Mesenchymal stem cell (in vitro differentiated cells and primary cell): Measurements from ENCODE around the gene ATXN7L1.

Experiments used
- DNase-seq: peaks from one replicate; pipeline ENCODE4 v3.0.0-alpha.2; 2013
- H2AFZ ChIP-seq: one replicate; pipeline ENCODE4 v1.6.1; 2013; ENCODE audit warnings: low read depth, mild to moderate bottlenecking, control low read depth, inconsistent platforms, low read length, moderate library complexity
- H2AK5ac ChIP-seq: 2 replicates; pipeline ENCODE4 v1.6.1; 2013; ENCODE audit warnings: low read length, moderate library complexity, mild to moderate bottlenecking, inconsistent platforms; ENCODE audit not compliant: severe bottlenecking
- H2BK120ac ChIP-seq: one replicate; pipeline ENCODE4 v1.6.1; 2013; ENCODE audit warnings: low read depth, mild to moderate bottlenecking, inconsistent platforms, low read length, moderate library complexity
- H2BK12ac ChIP-seq, 2 experiments: one replicate each; pipeline ENCODE4 v1.6.1; 2013; ENCODE audit warnings: inconsistent platforms in 2 of 2, low read length in 2 of 2, mild to moderate bottlenecking in 2 of 2, moderate library complexity in 2 of 2, control low read depth in 1 of 2
- H2BK15ac ChIP-seq: one replicate; pipeline ENCODE4 v1.6.1; 2013; ENCODE audit warnings: mild to moderate bottlenecking, low read depth, inconsistent platforms; ENCODE audit not compliant: poor library complexity, severe bottlenecking
- H2BK5ac ChIP-seq: 2 replicates; pipeline ENCODE4 v1.6.1; 2013; ENCODE audit warnings: low read depth, mild to moderate bottlenecking, low read length, control low read depth, inconsistent platforms; ENCODE audit not compliant: poor library complexity, severe bottlenecking
- H3K14ac ChIP-seq, 2 experiments: one replicate each; pipeline ENCODE4 v1.6.1; 2013; ENCODE audit warnings: inconsistent platforms in 2 of 2, low read length in 2 of 2, control low read depth in 1 of 2, mild to moderate bottlenecking in 1 of 2, moderate library complexity in 1 of 2
- H3K18ac ChIP-seq, 2 experiments: one replicate each; pipeline ENCODE4 v1.6.1; 2013; ENCODE audit warnings: inconsistent platforms in 2 of 2, low read length in 2 of 2, control low read depth in 1 of 2, low read depth in 1 of 2, mild to moderate bottlenecking in 1 of 2
- H3K23ac ChIP-seq, 2 experiments: one replicate each; pipeline ENCODE4 v1.6.1; 2013; ENCODE audit warnings: inconsistent platforms in 2 of 2, low read length in 2 of 2, mild to moderate bottlenecking in 2 of 2, moderate library complexity in 2 of 2, control low read depth in 1 of 2
- H3K27ac ChIP-seq: 2 replicates; pipeline ENCODE4 v1.5.1; 2013; ENCODE audit warnings: mild to moderate bottlenecking, moderate library complexity, low read length, control low read depth, inconsistent platforms; ENCODE audit not compliant: poor library complexity, severe bottlenecking
- H3K27me3 ChIP-seq, 2 experiments: 2 replicates each; pipeline versions ENCODE4 v1.6.1 to v1.7.0; 2013; ENCODE audit warnings: low read length in 2 of 2, mild to moderate bottlenecking in 2 of 2, moderate library complexity in 2 of 2, control low read depth in 1 of 2, inconsistent platforms in 1 of 2; ENCODE audit not compliant: control insufficient read depth in 1 of 2, insufficient read depth in 1 of 2
- H3K36me3 ChIP-seq, 2 experiments: 2 replicates each; pipeline versions ENCODE4 v1.6.1 to v1.7.0; 2013; ENCODE audit warnings: low read length in 2 of 2, control low read depth in 1 of 2, inconsistent platforms in 1 of 2, low read depth in 1 of 2, mild to moderate bottlenecking in 1 of 2; ENCODE audit not compliant: insufficient read depth in 2 of 2, control insufficient read depth in 1 of 2
- H3K4ac ChIP-seq, 2 experiments: one replicate each; pipeline ENCODE4 v1.6.1; 2013; ENCODE audit warnings: inconsistent platforms in 2 of 2, low read length in 2 of 2, mild to moderate bottlenecking in 2 of 2, moderate library complexity in 2 of 2, control low read depth in 1 of 2, low read depth in 1 of 2
- H3K4me1 ChIP-seq: 2 replicates; pipeline ENCODE4 v1.6.1; 2013; ENCODE audit warnings: low read depth, low read length, control low read depth; ENCODE audit not compliant: control insufficient read depth, insufficient read depth
- H3K4me2 ChIP-seq: 2 replicates; pipeline ENCODE4 v1.6.1; 2013; ENCODE audit warnings: low read length, mild to moderate bottlenecking, inconsistent platforms; ENCODE audit not compliant: poor library complexity, severe bottlenecking
- H3K4me3 ChIP-seq, 2 experiments: 2 replicates each; pipeline versions ENCODE4 v1.5.1 to v1.7.0; 2013; ENCODE audit warnings: low read length in 2 of 2, mild to moderate bottlenecking in 2 of 2, control low read depth in 1 of 2, low read depth in 1 of 2; ENCODE audit not compliant: insufficient read depth in 1 of 2
- H3K79me1 ChIP-seq: replicated peaks from 2 replicates; pipeline ENCODE4 v1.6.1; 2013; ENCODE audit warnings: mild to moderate bottlenecking, control low read depth, low read length, inconsistent platforms; ENCODE audit not compliant: poor library complexity, severe bottlenecking
- H3K9ac ChIP-seq: 2 replicates; pipeline ENCODE4 v1.7.0; 2013; ENCODE audit warnings: mild to moderate bottlenecking, low read length, moderate library complexity
- H3K9me3 ChIP-seq: 2 replicates; pipeline ENCODE4 v1.7.0; 2013; ENCODE audit warnings: mild to moderate bottlenecking, low read length; ENCODE audit not compliant: control insufficient read depth
- H4K8ac ChIP-seq: one replicate; pipeline ENCODE4 v1.6.1; 2013; ENCODE audit warnings: inconsistent platforms, mild to moderate bottlenecking, low read length, moderate library complexity
- H4K91ac ChIP-seq: one replicate; pipeline ENCODE4 v1.6.1; 2013; ENCODE audit warnings: mild to moderate bottlenecking, low read length, inconsistent platforms
- WGBS: methylation state at CpG from one replicate; pipeline ENCODE4 v1.1.7; 2013; ENCODE audit warnings: mixed read lengths; 5-methylcytosine and 5-hydroxymethylcytosine counted together

The ATXN7L1 gene

DNA sequence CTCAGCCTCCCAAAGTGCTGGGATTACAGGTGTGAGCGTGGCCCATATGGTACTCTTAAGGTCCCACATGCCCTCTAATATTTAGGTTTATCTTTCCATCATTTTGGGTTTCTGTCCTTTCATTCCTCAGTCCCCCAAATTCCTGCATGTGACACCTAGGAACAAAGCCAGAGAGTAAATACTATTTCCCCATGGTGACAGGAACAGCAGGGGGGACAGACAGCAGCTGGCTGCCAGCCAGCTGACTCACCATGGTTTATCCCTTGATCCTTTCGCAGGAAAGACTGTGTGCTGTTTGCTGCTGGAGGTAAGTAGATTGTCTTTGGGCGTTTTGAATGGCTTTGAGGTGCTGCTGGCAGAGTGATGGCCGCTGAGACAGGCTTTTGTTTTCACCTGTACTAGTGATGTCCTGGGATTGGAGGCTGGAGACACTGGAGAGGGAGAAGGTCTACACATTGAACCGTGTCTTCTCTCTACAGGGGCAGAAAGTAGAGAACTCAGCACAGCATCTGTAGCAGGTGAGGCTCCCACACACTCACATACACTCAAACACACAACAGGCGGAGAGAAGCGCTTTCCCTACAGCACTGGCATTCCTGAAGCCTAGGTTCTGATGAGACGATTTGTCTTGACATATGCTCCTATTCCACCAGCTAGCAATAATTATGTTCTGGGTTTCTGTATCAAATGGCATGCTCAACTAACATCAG is 211.4 kb downstream of the ATXN7L1 start:
- peaks cover 4% of the 10 kb centered on the region for H3K4me1 ChIP-seq
- H4K91ac ChIP-seq = no peak overlapping the region
- H3K4me3 ChIP-seq = no peak overlapping the region
- H3K4ac ChIP-seq = no peak overlapping the region
- no peak overlapping the region for H3K9ac ChIP-seq
- DNase-seq = peak; percentile 50
- H3K9me3 ChIP-seq = no peaks in the 10 kb centered on the region
- H2AFZ ChIP-seq = no peak overlapping the region
- H3K36me3 ChIP-seq = peaks cover 3 to 40% of the 10 kb centered on the region in 2 experiments
- WGBS = 64% methylated on average over 7 of the region's 8 CpGs
- H4K8ac ChIP-seq = no peak overlapping the region
- H2BK15ac ChIP-seq = no peak overlapping the region
- no peak overlapping the region for H2BK120ac ChIP-seq
- no peak overlapping the region for H2AK5ac ChIP-seq
- H2BK12ac ChIP-seq = no peak overlapping the region
- H3K18ac ChIP-seq = no peak overlapping the region
- H2BK5ac ChIP-seq = no peak overlapping the region
- no peak overlapping the region for H3K14ac ChIP-seq
- no peak overlapping the region for H3K27ac ChIP-seq
- no peak overlapping the region for H3K4me2 ChIP-seq
- no peak overlapping the region for H3K23ac ChIP-seq
- no peaks in the 10 kb centered on the region for H3K79me1 ChIP-seq
- no peaks in the 10 kb centered on the region for H3K27me3 ChIP-seq

GRCh38 chr7:105662998-105663397 is 213.4 kb downstream of the ATXN7L1 start:
- H3K4me2 ChIP-seq = no peak overlapping the region
- no peak overlapping the region for H4K91ac ChIP-seq
- no peaks in the 10 kb centered on the region for H3K9me3 ChIP-seq
- no peak overlapping the region for H3K18ac ChIP-seq
- H2BK15ac ChIP-seq = no peak overlapping the region
- H3K79me1 ChIP-seq = no peaks in the 10 kb centered on the region
- no peak overlapping the region for H2AK5ac ChIP-seq
- H3K23ac ChIP-seq = no peak overlapping the region
- no peak overlapping the region for H3K14ac ChIP-seq
- H3K9ac ChIP-seq = no peak overlapping the region
- no peak overlapping the region for H2BK12ac ChIP-seq
- no peak overlapping the region for H3K4me3 ChIP-seq
- H4K8ac ChIP-seq = no peak overlapping the region
- H2AFZ ChIP-seq = no peak overlapping the region
- peaks cover 3 to 54% of the 10 kb centered on the region in 2 experiments for H3K36me3 ChIP-seq
- H3K4ac ChIP-seq = no peak overlapping the region
- DNase-seq = no peak
- 95% methylated on average over 7 of the region's 7 CpGs for WGBS
- H2BK120ac ChIP-seq = no peak overlapping the region
- H2BK5ac ChIP-seq = no peak overlapping the region
- H3K4me1 ChIP-seq = peaks cover 4% of the 10 kb centered on the region
- no peak overlapping the region for H3K27ac ChIP-seq
- no peaks in the 10 kb centered on the region for H3K27me3 ChIP-seq

DNA sequence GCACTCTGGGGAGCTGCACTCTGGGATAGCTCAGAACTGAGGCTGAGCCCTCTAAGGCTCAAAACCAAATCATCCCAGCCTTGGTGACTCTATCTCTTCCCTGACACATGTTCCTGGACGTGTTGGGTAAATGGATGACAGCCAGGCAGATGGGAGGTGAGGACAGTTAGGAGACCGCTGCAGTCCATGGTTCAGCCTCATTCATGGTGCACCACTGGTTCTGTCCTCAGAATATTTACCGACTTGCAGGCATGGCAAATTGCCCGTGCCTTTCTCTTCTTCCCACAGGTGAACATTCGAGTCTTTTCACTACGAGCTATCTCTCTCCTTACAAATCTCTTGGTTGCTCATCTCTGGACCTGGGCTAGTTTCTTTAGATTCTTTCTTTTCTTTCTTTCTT is 214.8 kb downstream of the ATXN7L1 start:
- Histone ChIP-seq H3K4ac (no peak overlapping the region), H2BK15ac (no peak overlapping the region), H3K9me3 (no peaks in the 10 kb centered on the region), H3K4me1 (peaks cover 8% of the 10 kb centered on the region), H2BK12ac (no peak overlapping the region), H3K4me3 (no peak overlapping the region), H2AK5ac (no peak overlapping the region), H3K23ac (no peak overlapping the region), H3K14ac (no peak overlapping the region), H3K79me1 (no peaks in the 10 kb centered on the region), H2BK120ac (no peak overlapping the region), H3K4me2 (no peak overlapping the region), H3K27ac (no peak overlapping the region), H3K18ac (no peak overlapping the region), H3K27me3 (no peaks in the 10 kb centered on the region), H3K36me3 (peaks cover 3 to 58% of the 10 kb centered on the region in 2 experiments), H3K9ac (no peak overlapping the region), H4K91ac (no peak overlapping the region), H4K8ac (no peak overlapping the region), H2BK5ac (no peak overlapping the region), H2AFZ (no peak overlapping the region)
- no peak for DNase-seq
- 95% methylated on average over 6 of the region's 6 CpGs for WGBS

GRCh38 chr7:105656922-105657521 is 219.4 kb downstream of the ATXN7L1 start:
- Histone ChIP-seq H2BK12ac (no peak overlapping the region), H4K91ac (no peak overlapping the region), H3K27ac (no peak overlapping the region), H2AFZ (no peak overlapping the region), H2BK120ac (no peak overlapping the region), H2AK5ac (no peak overlapping the region), H3K36me3 (peaks cover 6 to 34% of the 10 kb centered on the region in 2 experiments), H3K79me1 (peaks cover 3% of the 10 kb centered on the region), H3K4me3 (no peak overlapping the region), H3K4ac (no peak overlapping the region), H3K9ac (no peak overlapping the region), H3K18ac (no peak overlapping the region), H4K8ac (no peak overlapping the region), H3K9me3 (no peaks in the 10 kb centered on the region), H2BK15ac (no peak overlapping the region), H3K14ac (no peak overlapping the region), H3K27me3 (no peaks in the 10 kb centered on the region), H2BK5ac (no peak overlapping the region), H3K4me1 (peaks cover 15% of the 10 kb centered on the region), H3K4me2 (no peak overlapping the region), H3K23ac (no peak overlapping the region)
- 67% methylated on average over 6 of the region's 7 CpGs for WGBS
- no peak for DNase-seq
